Retinal pigment epithelial cell (primary cell): Measurements from ENCODE around the gene NFATC3.
"Not testable (repeated sequence)": the region's sequence is repeated elsewhere in the genome, so short reads cannot be mapped to it uniquely, and the experiment has no call there.

Experiments
- DNase-seq: peaks from one replicate; pipeline ENCODE4 v3.0.0-alpha.2; 2010; ENCODE audit warnings: low read depth
- H3K4me3 ChIP-seq: 2 replicates; pipeline ENCODE4 v1.5.1; 2011; ENCODE audit warnings: mild to moderate bottlenecking, low read length, control low read depth, moderate library complexity
- CTCF ChIP-seq: conservative IDR thresholded peaks from 2 replicates; pipeline ENCODE4 v1.5.1; 2011; ENCODE audit warnings: low read depth, low read length, control low read depth, inconsistent platforms

Gene NFATC3

GRCh38 chr16:68096491-68096890 lies 11.3 kb downstream of the NFATC3 start:
- no peak for DNase-seq
- TF ChIP-seq CTCF, result no peak
- no peak overlapping the region for H3K4me3 ChIP-seq

- no peak for TF ChIP-seq CTCF
- DNase-seq, result no peak
- no peak overlapping the region for H3K4me3 ChIP-seq
Measured at GRCh38 chr16:68097088-68097487, 11.9 kb downstream of the NFATC3 start.

- no peak for TF ChIP-seq CTCF
- H3K4me3 ChIP-seq, result no peak overlapping the region
- DNase-seq, result no peak
Measured at GRCh38 chr16:68097895-68098294, 12.7 kb downstream of the NFATC3 start.

- no peak for DNase-seq
- no peak overlapping the region for H3K4me3 ChIP-seq
- no peak for TF ChIP-seq CTCF
Measured at GRCh38 chr16:68100488-68100887, 15.3 kb downstream of the NFATC3 start.

GRCh38 chr16:68105611-68106010 lies 20.4 kb downstream of the NFATC3 start:
- H3K4me3 ChIP-seq, result no peak overlapping the region
- no peak for TF ChIP-seq CTCF
- DNase-seq, result no peak

GRCh38 chr16:68107230-68107928 lies 22.2 kb downstream of the NFATC3 start:
- H3K4me3 ChIP-seq, DNase-seq: not testable (repeated sequence)

- not testable (repeated sequence) for DNase-seq, H3K4me3 ChIP-seq
Measured at GRCh38 chr16:68109156-68109555, 24.0 kb downstream of the NFATC3 start.

- not testable (repeated sequence) for DNase-seq, H3K4me3 ChIP-seq
Measured at GRCh38 chr16:68110611-68111010, 25.4 kb downstream of the NFATC3 start.

GRCh38 chr16:68111379-68111778 lies 26.2 kb downstream of the NFATC3 start:
- DNase-seq, result no peak
- no peak overlapping the region for H3K4me3 ChIP-seq
- TF ChIP-seq CTCF, result no peak
